HepG2 (cell line): ENCODE results near the gene RSPH4A. TPM values are rescaled to one million over a fixed set of nuclear protein-coding genes. Genes with fewer than 3 reads are reported as not detected.
A peak's percentile ranks its signal among the peaks of the same experiment; 100 is the strongest.

Experiments
- ARID3A ChIP-seq: IDR thresholded peaks from 2 replicates; pipeline ENCODE4 v1.6.1; 2012; ENCODE audit warnings: low read depth, low read length, improper control_type of control experiment
- KLF11 ChIP-seq: IDR thresholded peaks from 2 replicates; pipeline ENCODE4 v1.6.1; 2016; ENCODE audit warnings: missing compliant biosample characterization
- MAFF ChIP-seq: IDR thresholded peaks from 2 replicates; pipeline ENCODE4 v1.6.1; 2011; ENCODE audit warnings: low read depth, low read length, improper control_type of control experiment
- MTA3 ChIP-seq: sonication (generic); formaldehyde crosslinking; IDR thresholded peaks from 2 replicates; pipeline ENCODE4 v1.4.0; 2020; ENCODE audit warnings: missing genetic modification reagents
- POLR2A ChIP-seq, 2 experiments: IDR thresholded peaks; 2 replicates each; pipeline ENCODE4 v1.6.1; 2011; ENCODE audit warnings: low read depth in 2 of 2, low read length in 2 of 2, mild to moderate bottlenecking in 1 of 2, moderate library complexity in 1 of 2; ENCODE audit not compliant: insufficient read depth in 1 of 2
- SPEN ChIP-seq: sonication (generic); formaldehyde crosslinking; IDR thresholded peaks from 2 replicates; pipeline ENCODE4 v1.5.1; 2020; ENCODE audit warnings: low read depth, mild to moderate bottlenecking, missing genetic modification reagents
- ZFP37 ChIP-seq: sonication (generic); formaldehyde crosslinking; IDR thresholded peaks from 2 replicates; pipeline ENCODE4 v1.4.0; 2020; ENCODE audit warnings: missing genetic modification reagents, borderline replicate concordance
- ZFP90 ChIP-seq: sonication (generic); formaldehyde crosslinking; IDR thresholded peaks from 2 replicates; pipeline ENCODE4 v1.8.0; 2022; ENCODE audit warnings: missing genetic modification reagents, mild to moderate bottlenecking, inconsistent platforms, borderline replicate concordance
- ZMAT5 ChIP-seq: sonication (generic); formaldehyde crosslinking; IDR thresholded peaks from 2 replicates; pipeline ENCODE4 v1.5.0; 2020; ENCODE audit warnings: mild to moderate bottlenecking, low read depth, missing genetic modification reagents, borderline replicate concordance
- ZNF251 ChIP-seq: sonication (generic); formaldehyde crosslinking; IDR thresholded peaks from 2 replicates; pipeline ENCODE4 v1.9.0; 2021; ENCODE audit warnings: mild to moderate bottlenecking, missing genetic modification reagents
- ZNF331 ChIP-seq: sonication (generic); formaldehyde crosslinking; IDR thresholded peaks from 2 replicates; pipeline ENCODE4 v1.4.0; 2020; ENCODE audit warnings: missing genetic modification reagents
- ZNF441 ChIP-seq: sonication (generic); formaldehyde crosslinking; IDR thresholded peaks from 2 replicates; pipeline ENCODE4 v1.7.0; 2021; ENCODE audit warnings: missing genetic modification reagents, borderline replicate concordance
- ZNF891 ChIP-seq: sonication (generic); formaldehyde crosslinking; IDR thresholded peaks from 2 replicates; pipeline ENCODE4 v1.5.0; 2020; ENCODE audit warnings: mild to moderate bottlenecking, missing genetic modification reagents
- ZSCAN9 ChIP-seq: IDR thresholded peaks from 2 replicates; pipeline ENCODE4 v1.6.1; 2016; ENCODE audit warnings: borderline replicate concordance
- polyA plus RNA-seq, 8 experiments: library from polyadenylated mRNA; depleted of rRNA in 3 of 8; stranded (reverse) in 7 of 8; unstranded in 1 of 8; fragments of >200 nt; fragmentation: Illumina TruSeq in 4 of 8; extraction: Trizol in 4 of 8; gene quantifications; 2 replicates each; pipeline versions ENCODE4 v1.2.1 to v1.2.3, GENCODE V29; 2011 to 2016; ENCODE audit warnings: low read depth in 4 of 8, missing spikeins in 1 of 8, mixed read lengths in 1 of 8; ENCODE audit not compliant: insufficient read depth in 1 of 8
- total RNA-seq, 5 experiments: library from RNA; depleted of rRNA; stranded (reverse); fragments of >200 nt; fragmentation: Illumina TruSeq; extraction: Trizol; gene quantifications; 2 replicates each; pipeline ENCODE4 v1.2.3, GENCODE V29; 2016; ENCODE audit warnings: low read depth in 1 of 5
- TF ChIP-seq, protein P1 (sequence below), 2 experiments: fragments of 450-650 bp in 1 of 2; sonication (generic) in 1 of 2; formaldehyde crosslinking in 1 of 2; IDR thresholded peaks; 2 replicates each; pipeline versions ENCODE4 v1.6.1 to v1.8.0; 2016 to 2022; ENCODE audit warnings: antibody characterized with exemption in 1 of 2, mild to moderate bottlenecking in 1 of 2, missing genetic modification reagents in 1 of 2
- TF ChIP-seq, protein P2 (sequence below): sonication (generic); formaldehyde crosslinking; IDR thresholded peaks from 2 replicates; pipeline ENCODE4 v1.9.0; 2021; ENCODE audit warnings: missing genetic modification reagents, borderline replicate concordance

Gene RSPH4A
- total and polyA plus RNA-seq, 2 of the 13 experiments (the other 11 are each of a cell fraction or from before 2014, with no cell fraction given), result 0.24 to 0.40 TPM

DNA sequence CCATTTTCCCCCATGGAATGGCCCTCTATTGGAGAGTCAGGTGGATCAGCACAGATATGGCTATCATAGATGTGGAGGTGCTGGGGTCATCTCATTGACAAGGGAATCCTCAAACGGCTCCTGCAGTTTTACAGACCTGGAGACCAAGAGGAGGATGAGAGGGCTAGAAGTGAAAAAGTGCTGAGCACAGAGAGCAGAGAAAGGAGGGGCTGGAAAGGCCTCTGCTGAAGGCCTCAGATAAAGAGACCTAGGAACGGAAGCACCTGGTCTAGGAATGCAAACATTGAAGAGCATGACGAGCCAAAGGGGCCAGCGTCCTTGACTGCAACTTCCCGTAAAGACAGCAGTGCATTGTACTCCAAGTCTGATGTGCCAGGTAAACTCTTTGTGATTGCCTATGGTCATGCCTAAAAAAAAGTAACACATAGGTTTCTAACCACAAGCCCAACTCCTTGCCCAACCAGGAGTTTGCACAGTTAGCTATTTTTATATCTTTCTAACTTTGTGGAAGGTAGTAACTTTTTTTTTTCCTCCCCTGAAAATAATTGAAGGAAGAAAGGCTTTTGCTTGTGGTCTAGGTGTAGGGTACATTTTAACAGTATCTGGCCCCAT is 15.2 kb downstream of the RSPH4A start (continued):
- TF ChIP-seq, protein P1, sequence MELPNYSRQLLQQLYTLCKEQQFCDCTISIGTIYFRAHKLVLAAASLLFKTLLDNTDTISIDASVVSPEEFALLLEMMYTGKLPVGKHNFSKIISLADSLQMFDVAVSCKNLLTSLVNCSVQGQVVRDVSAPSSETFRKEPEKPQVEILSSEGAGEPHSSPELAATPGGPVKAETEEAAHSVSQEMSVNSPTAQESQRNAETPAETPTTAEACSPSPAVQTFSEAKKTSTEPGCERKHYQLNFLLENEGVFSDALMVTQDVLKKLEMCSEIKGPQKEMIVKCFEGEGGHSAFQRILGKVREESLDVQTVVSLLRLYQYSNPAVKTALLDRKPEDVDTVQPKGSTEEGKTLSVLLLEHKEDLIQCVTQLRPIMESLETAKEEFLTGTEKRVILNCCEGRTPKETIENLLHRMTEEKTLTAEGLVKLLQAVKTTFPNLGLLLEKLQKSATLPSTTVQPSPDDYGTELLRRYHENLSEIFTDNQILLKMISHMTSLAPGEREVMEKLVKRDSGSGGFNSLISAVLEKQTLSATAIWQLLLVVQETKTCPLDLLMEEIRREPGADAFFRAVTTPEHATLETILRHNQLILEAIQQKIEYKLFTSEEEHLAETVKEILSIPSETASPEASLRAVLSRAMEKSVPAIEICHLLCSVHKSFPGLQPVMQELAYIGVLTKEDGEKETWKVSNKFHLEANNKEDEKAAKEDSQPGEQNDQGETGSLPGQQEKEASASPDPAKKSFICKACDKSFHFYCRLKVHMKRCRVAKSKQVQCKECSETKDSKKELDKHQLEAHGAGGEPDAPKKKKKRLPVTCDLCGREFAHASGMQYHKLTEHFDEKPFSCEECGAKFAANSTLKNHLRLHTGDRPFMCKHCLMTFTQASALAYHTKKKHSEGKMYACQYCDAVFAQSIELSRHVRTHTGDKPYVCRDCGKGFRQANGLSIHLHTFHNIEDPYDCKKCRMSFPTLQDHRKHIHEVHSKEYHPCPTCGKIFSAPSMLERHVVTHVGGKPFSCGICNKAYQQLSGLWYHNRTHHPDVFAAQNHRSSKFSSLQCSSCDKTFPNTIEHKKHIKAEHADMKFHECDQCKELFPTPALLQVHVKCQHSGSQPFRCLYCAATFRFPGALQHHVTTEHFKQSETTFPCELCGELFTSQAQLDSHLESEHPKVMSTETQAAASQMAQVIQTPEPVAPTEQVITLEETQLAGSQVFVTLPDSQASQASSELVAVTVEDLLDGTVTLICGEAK (IDR thresholded peaks at IDR 0.05), result no peak
- TF ChIP-seq, protein P1 (CRISPR knock-in tag; IDR thresholded peaks at IDR 0.05), result peak; percentile 79; the same call in 1 of the 2 replicates
- peak; percentile 97 for TF ChIP-seq ZNF331 (CRISPR knock-in tag)
- peak; percentile 88; the same call in 1 of the 2 replicates for TF ChIP-seq ZNF441
- TF ChIP-seq ARID3A, result peak; percentile 62; the same call in 1 of the 2 replicates
- peak; percentile 74; the same call in 1 of the 2 replicates for TF ChIP-seq ZFP90 (CRISPR knock-in tag)
- TF ChIP-seq ZSCAN9 (CRISPR knock-in tag), result peak; percentile 91
- TF ChIP-seq POLR2A (IDR thresholded peaks at IDR 0.05; ENCODE audit: insufficient read depth in 1 of 2, low read depth in 2 of 2, low read length in 2 of 2), result 0 out of 4 replicates have a peak, but pooled peaks of 1 of the 2 experiments have one; percentile 32
- peak; percentile 67; the same call in 1 of the 2 replicates for TF ChIP-seq ZFP37
- TF ChIP-seq ZNF891 (CRISPR knock-in tag), result no peak
- peak; percentile 88 for TF ChIP-seq MAFF
- TF ChIP-seq, protein P2, sequence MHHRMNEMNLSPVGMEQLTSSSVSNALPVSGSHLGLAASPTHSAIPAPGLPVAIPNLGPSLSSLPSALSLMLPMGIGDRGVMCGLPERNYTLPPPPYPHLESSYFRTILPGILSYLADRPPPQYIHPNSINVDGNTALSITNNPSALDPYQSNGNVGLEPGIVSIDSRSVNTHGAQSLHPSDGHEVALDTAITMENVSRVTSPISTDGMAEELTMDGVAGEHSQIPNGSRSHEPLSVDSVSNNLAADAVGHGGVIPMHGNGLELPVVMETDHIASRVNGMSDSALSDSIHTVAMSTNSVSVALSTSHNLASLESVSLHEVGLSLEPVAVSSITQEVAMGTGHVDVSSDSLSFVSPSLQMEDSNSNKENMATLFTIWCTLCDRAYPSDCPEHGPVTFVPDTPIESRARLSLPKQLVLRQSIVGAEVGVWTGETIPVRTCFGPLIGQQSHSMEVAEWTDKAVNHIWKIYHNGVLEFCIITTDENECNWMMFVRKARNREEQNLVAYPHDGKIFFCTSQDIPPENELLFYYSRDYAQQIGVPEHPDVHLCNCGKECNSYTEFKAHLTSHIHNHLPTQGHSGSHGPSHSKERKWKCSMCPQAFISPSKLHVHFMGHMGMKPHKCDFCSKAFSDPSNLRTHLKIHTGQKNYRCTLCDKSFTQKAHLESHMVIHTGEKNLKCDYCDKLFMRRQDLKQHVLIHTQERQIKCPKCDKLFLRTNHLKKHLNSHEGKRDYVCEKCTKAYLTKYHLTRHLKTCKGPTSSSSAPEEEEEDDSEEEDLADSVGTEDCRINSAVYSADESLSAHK (CRISPR knock-in tag), result no peak
- no peak for TF ChIP-seq MTA3 (CRISPR knock-in tag)
- no peak for TF ChIP-seq ZNF251
- TF ChIP-seq ZMAT5, result no peak
- TF ChIP-seq KLF11 (CRISPR knock-in tag), result no peak
- TF ChIP-seq SPEN (CRISPR knock-in tag), result peak; percentile 85
